Ascending aorta (tissue), 2 donors: ENCODE data around the gene GIGYF2. TPM values are rescaled to one million over a fixed set of nuclear protein-coding genes. Genes with fewer than 3 reads are reported as not detected.
"Not testable (repeated sequence)": the region's sequence is repeated elsewhere in the genome, so short reads cannot be mapped to it uniquely, and the experiment has no call there.

Experiments used
- DNase-seq, 2 donors: peaks; one replicate each; pipeline ENCODE4 v3.0.0-alpha.2; 2019; ENCODE audit warnings: low spot score in 2 of 2
- H3K27ac ChIP-seq, 2 donors: fragments of 200-600 bp; sonication (generic); one replicate each; pipeline ENCODE4 v1.5.1; 2016 to 2017; ENCODE audit warnings: mild to moderate bottlenecking in 1 of 2
- H3K27me3 ChIP-seq: fragments of 200-600 bp; sonication (generic); one replicate; pipeline ENCODE4 v1.5.1; 2017
- H3K36me3 ChIP-seq, 2 donors: fragments of 200-600 bp; sonication (generic); one replicate each; pipeline ENCODE4 v1.5.1; 2016
- H3K4me1 ChIP-seq, 2 donors: fragments of 200-600 bp; sonication (generic); one replicate each; pipeline ENCODE4 v1.5.1; 2016 to 2017; ENCODE audit warnings: mild to moderate bottlenecking in 1 of 2
- H3K4me3 ChIP-seq, 2 donors: fragments of 200-600 bp; sonication (generic); one replicate each; pipeline ENCODE4 v1.5.1; 2016 to 2017; ENCODE audit warnings: mild to moderate bottlenecking in 1 of 2
- H3K9me3 ChIP-seq, 2 donors: fragments of 200-600 bp; sonication (generic); one replicate each; pipeline ENCODE4 v1.5.1; 2016
- CTCF ChIP-seq, 3 experiments: fragments of 200-600 bp in 2 of 3; fragments of 450-650 bp in 1 of 3; sonication (generic) in 2 of 3; IDR thresholded peaks; one replicate each; pipeline ENCODE4 v1.5.1; 2016 to 2019; ENCODE audit warnings: antibody characterized with exemption in 3 of 3, mild to moderate bottlenecking in 1 of 3, moderate library complexity in 1 of 3
- intact Hi-C: fragments of 100-400 bp; cut with DNase I; formaldehyde crosslinking; loops from one replicate; pipeline ENCODE4 v1.15.1; 2023
- total RNA-seq: library from RNA; depleted of rRNA; stranded (reverse); fragments of >200 nt; gene quantifications from one replicate; pipeline ENCODE4 v1.1.0, GENCODE V29; 2016

The GIGYF2 gene
- total RNA-seq, 1 donor from 2014 or later, result 27.5 TPM

- no peaks in the 10 kb centered on the region for H3K9me3 ChIP-seq
- H3K4me1 ChIP-seq, result no peaks in the 10 kb centered on the region
- H3K36me3 ChIP-seq, result no peaks in the 10 kb centered on the region
- H3K27me3 ChIP-seq, result no peaks in the 10 kb centered on the region
- TF ChIP-seq CTCF (IDR thresholded peaks at IDR 0.05), result no peak
- intact Hi-C loops, result no loop called here
- no peak overlapping the region for H3K27ac ChIP-seq
- H3K4me3 ChIP-seq, result no peak overlapping the region
- DNase-seq, result no peak
Observed at GRCh38 chr2:232903989-232904388, 206.9 kb downstream of the GIGYF2 start.

DNA sequence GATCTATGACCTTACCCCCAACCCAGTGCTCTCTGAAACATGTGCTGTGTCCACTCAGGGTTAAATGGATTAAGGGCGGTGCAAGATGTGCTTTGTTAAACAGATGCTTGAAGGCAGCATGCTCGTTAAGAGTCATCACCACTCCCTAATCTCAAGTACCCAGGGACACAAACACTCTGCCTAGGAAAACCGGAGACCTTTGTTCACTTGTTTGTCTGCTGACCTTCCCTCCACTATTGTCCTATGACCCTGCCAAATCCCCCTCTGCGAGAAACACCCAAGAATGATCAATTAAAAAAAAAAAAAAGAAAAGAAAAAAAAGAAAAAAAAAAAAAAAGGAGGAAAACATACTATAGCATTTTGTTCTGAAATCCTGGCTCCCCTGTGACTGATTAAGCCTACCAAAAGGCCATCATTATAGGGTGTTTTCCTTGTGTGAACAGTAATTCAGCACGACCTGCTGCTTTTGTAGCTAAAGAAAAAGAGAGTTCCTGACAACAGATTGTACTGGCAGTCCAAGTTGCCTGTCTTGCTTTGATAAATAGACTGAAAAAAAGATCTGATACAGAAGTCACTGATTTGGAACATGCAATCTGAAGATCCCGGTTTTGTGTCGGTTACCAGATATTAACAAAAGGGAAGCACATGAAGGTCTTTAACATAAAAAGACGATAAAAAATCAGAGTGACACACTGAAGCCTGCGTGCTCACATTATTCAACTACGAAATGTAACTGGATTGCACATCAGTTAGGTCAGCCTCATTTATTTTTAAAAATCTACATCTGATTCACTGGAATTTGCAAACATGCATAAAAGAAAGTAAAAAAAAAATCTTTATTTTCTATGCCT lies 210.0 kb downstream of the GIGYF2 start:
- H3K27ac ChIP-seq, H3K9me3 ChIP-seq, intact Hi-C loops, DNase-seq, H3K27me3 ChIP-seq, H3K4me1 ChIP-seq, H3K36me3 ChIP-seq, H3K4me3 ChIP-seq: not testable (repeated sequence)

DNA sequence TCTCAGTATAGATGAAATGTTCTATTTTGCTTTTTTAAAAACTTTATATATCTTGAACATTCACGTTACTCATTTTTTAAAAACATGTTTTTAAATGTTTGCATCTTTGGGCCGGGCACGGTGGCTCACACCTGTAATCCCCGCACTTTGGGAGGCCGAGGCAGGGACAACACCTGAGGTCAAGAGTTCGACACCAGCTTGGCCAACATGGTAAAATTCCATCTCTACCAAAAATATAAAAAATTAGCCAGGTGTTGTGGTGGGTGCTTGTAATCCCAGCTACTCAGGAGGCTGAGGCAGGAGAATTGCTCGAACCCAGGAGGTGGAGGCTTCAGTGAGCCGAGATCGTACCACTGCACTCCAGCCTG lies 210.6 kb downstream of the GIGYF2 start:
- H3K27ac ChIP-seq, H3K4me3 ChIP-seq, intact Hi-C loops, H3K4me1 ChIP-seq, H3K36me3 ChIP-seq, H3K9me3 ChIP-seq, DNase-seq, H3K27me3 ChIP-seq: not testable (repeated sequence)

- Histone ChIP-seq H3K9me3 (no peaks in the 10 kb centered on the region), H3K36me3 (no peaks in the 10 kb centered on the region), H3K4me1 (no peaks in the 10 kb centered on the region), H3K4me3 (no peak overlapping the region), H3K27ac (no peak overlapping the region), H3K27me3 (no peaks in the 10 kb centered on the region)
- DNase-seq, result no peak
- intact Hi-C loops, result no loop called here
- no peak for TF ChIP-seq CTCF (IDR thresholded peaks at IDR 0.05)
Observed at GRCh38 chr2:232908695-232909094, 211.6 kb downstream of the GIGYF2 start.

Other genes starting within 250 kb of the GIGYF2 start
- not detected for gene ALPI, start 241.2 kb upstream of the GIGYF2 start, total RNA-seq
- gene ECEL1, start 209.5 kb upstream of the GIGYF2 start, total RNA-seq, result 14.9 TPM
- gene PRSS56, start 176.9 kb upstream of the GIGYF2 start, total RNA-seq, result not detected
- not detected for gene CHRND, start 171.2 kb upstream of the GIGYF2 start, total RNA-seq
- gene CHRNG, start 157.6 kb upstream of the GIGYF2 start, total RNA-seq, result not detected
- 0.53 TPM for gene TIGD1, start 146.8 kb upstream of the GIGYF2 start, total RNA-seq
- gene EIF4E2, start 146.6 kb upstream of the GIGYF2 start, total RNA-seq, result 16.7 TPM
- gene EFHD1, start 63.7 kb upstream of the GIGYF2 start, total RNA-seq, result 142 TPM
- not detected for gene KCNJ13, start 79.2 kb downstream of the GIGYF2 start, total RNA-seq
- not detected for gene SNORC, start 172.9 kb downstream of the GIGYF2 start, total RNA-seq